GM12878 (cell line): ENCODE data around the gene FAM210A. TPM values are rescaled to one million over a fixed set of nuclear protein-coding genes. Genes with fewer than 3 reads are reported as not detected.

ENCODE experiments used
- ATAC-seq: fragments of 200-7000 bp; cut with Tn5 transposase; 3 replicates; pipeline ENCODE4 v1.9.1; 2020; ENCODE audit warnings: mild to moderate bottlenecking, moderate library complexity
- BruUV-seq: library from RNA; stranded (reverse); fragments of 400-500 nt; replicated peaks from 2 replicates; lab custom pipeline; 2021; lab: Mats Ljungman, UMichigan
- CTCF ChIA-PET: fragments of 300-600 bp; sonication (Branson Sonifier 250); formaldehyde crosslinking; extraction: SDS; loops from one replicate; lab custom pipeline; 2021; ENCODE audit warnings: inconsistent platforms; lab: Yijun Ruan, JAX
- POLR2A ChIA-PET: fragments of 350-600 bp; formaldehyde crosslinking; extraction: SDS; loops from one replicate; lab custom pipeline; 2021; ENCODE audit warnings: inconsistent platforms; lab: Charles Lee
- RAD21 ChIA-PET: fragments of 300-600 bp; sonication (Branson Sonifier 250); formaldehyde crosslinking; loops from one replicate; lab custom pipeline; 2023; ENCODE audit warnings: antibody characterized with exemption; ENCODE audit not compliant: unreplicated experiment; lab: Charles Lee
- SMC1A ChIA-PET: fragments of 300-600 bp; sonication (Branson Sonifier 250); formaldehyde crosslinking; loops from one replicate; lab custom pipeline; 2023; ENCODE audit not compliant: unreplicated experiment, uncharacterized antibody; lab: Charles Lee
- DNase-seq: peaks from one replicate; pipeline ENCODE4 v3.0.0-alpha.2; 2011; ENCODE audit warnings: low read depth, low spot score
- FAIRE-seq: peaks from 3 replicates; lab custom pipeline; 2011; peaks lifted over from hg19 to GRCh38; lab: Jason Lieb, UNC
- H2AFZ ChIP-seq: 2 replicates; pipeline ENCODE4 v1.6.0; 2011; ENCODE audit warnings: low read depth, low read length, control low read depth; ENCODE audit not compliant: control insufficient read depth
- H3K27ac ChIP-seq: 2 replicates; pipeline ENCODE4 v1.5.1; 2011; ENCODE audit warnings: control low read depth; ENCODE audit not compliant: control insufficient read depth, insufficient read depth
- H3K27me3 ChIP-seq, 2 experiments: replicated peaks in 1 of 2; 2 replicates each; pipeline versions ENCODE4 v1.6.0 to v1.6.1; 2011; ENCODE audit warnings: low read length in 1 of 2; ENCODE audit not compliant: control insufficient read depth in 2 of 2, insufficient read depth in 2 of 2
- H3K36me3 ChIP-seq, 2 experiments: 2 replicates each; pipeline ENCODE4 v1.5.1; 2011; ENCODE audit warnings: low read length in 1 of 2; ENCODE audit not compliant: control insufficient read depth in 2 of 2, insufficient read depth in 2 of 2
- H3K4me1 ChIP-seq: 2 replicates; pipeline ENCODE4 v1.6.1; 2011; ENCODE audit warnings: mild to moderate bottlenecking, low read length, moderate library complexity, mixed read lengths; ENCODE audit not compliant: control insufficient read depth, insufficient read depth
- H3K4me2 ChIP-seq: 2 replicates; pipeline ENCODE4 v1.6.0; 2011; ENCODE audit warnings: control low read depth; ENCODE audit not compliant: control insufficient read depth, insufficient read depth
- H3K4me3 ChIP-seq: fragments of 200-600 bp; sonication (generic); 2 replicates; pipeline ENCODE4 v1.5.1; 2016
- H3K79me2 ChIP-seq: 2 replicates; pipeline ENCODE4 v1.6.0; 2011; ENCODE audit warnings: low read length; ENCODE audit not compliant: control insufficient read depth, insufficient read depth
- H3K9ac ChIP-seq: 2 replicates; pipeline ENCODE4 v1.8.0; 2011; ENCODE audit warnings: low read length, control low read depth, mixed read lengths; ENCODE audit not compliant: control insufficient read depth, insufficient read depth
- H3K9me3 ChIP-seq: replicated peaks from 3 replicates; pipeline ENCODE4 v1.5.1; 2011; ENCODE audit warnings: mild to moderate bottlenecking, low read length; ENCODE audit not compliant: control insufficient read depth, insufficient read depth
- H4K20me1 ChIP-seq: 2 replicates; pipeline ENCODE4 v1.6.0; 2011; ENCODE audit not compliant: control insufficient read depth, insufficient read depth
- ATF2 ChIP-seq: IDR thresholded peaks from 2 replicates; pipeline ENCODE4 v1.6.1; 2012; ENCODE audit warnings: low read length, inconsistent platforms
- BCL11A ChIP-seq: IDR thresholded peaks from 2 replicates; pipeline ENCODE4 v1.6.1; 2011; ENCODE audit warnings: low read depth, low read length
- BCLAF1 ChIP-seq: fragments of 450-650 bp; IDR thresholded peaks from 2 replicates; pipeline ENCODE4 v1.6.1; 2017; ENCODE audit warnings: antibody characterized with exemption, mild to moderate bottlenecking, moderate library complexity
- CBFB ChIP-seq: IDR thresholded peaks from 2 replicates; pipeline ENCODE4 v1.6.1; 2016; ENCODE audit warnings: antibody characterized with exemption, low read depth
- CBX3 ChIP-seq: fragments of 200-600 bp; sonication (generic); IDR thresholded peaks from 2 replicates; pipeline ENCODE4 v1.6.1; 2016; ENCODE audit warnings: low read depth, borderline replicate concordance
- CREM ChIP-seq: IDR thresholded peaks from 2 replicates; pipeline ENCODE4 v1.6.1; 2014; ENCODE audit warnings: antibody characterized with exemption, low read depth
- CTCF ChIP-seq, 3 experiments: IDR thresholded peaks in 2 of 3; conservative IDR thresholded peaks in 1 of 3; 2 replicates each; pipeline ENCODE4 v1.5.1; 2011; ENCODE audit warnings: low read depth in 3 of 3, low read length in 3 of 3, mild to moderate bottlenecking in 3 of 3, control low read depth in 2 of 3, moderate library complexity in 2 of 3, inconsistent platforms in 1 of 3, mixed read lengths in 1 of 3; ENCODE audit not compliant: control insufficient read depth in 2 of 3, insufficient read depth in 1 of 3; ENCODE audit errors: extremely low read depth in 1 of 3
- FOS ChIP-seq: IDR thresholded peaks from 3 replicates; pipeline ENCODE4 v1.6.1; 2011; ENCODE audit warnings: borderline replicate concordance; ENCODE audit not compliant: insufficient read length; ENCODE audit errors: extremely low read depth
- FOXK2 ChIP-seq: fragments of 450-650 bp; IDR thresholded peaks from 2 replicates; pipeline ENCODE4 v1.6.1; 2017; ENCODE audit warnings: mild to moderate bottlenecking, moderate library complexity
- MLLT1 ChIP-seq: fragments of 450-650 bp; IDR thresholded peaks from 2 replicates; pipeline ENCODE4 v1.6.1; 2016; ENCODE audit warnings: mild to moderate bottlenecking
- NKRF ChIP-seq: fragments of 450-650 bp; conservative IDR thresholded peaks from 2 replicates; pipeline ENCODE4 v1.6.1; 2017; ENCODE audit warnings: mild to moderate bottlenecking, moderate library complexity
- NR2C1 ChIP-seq: fragments of 450-650 bp; IDR thresholded peaks from 2 replicates; pipeline ENCODE4 v1.6.1; 2017; ENCODE audit warnings: antibody characterized with exemption, mild to moderate bottlenecking, moderate library complexity
- POLR2AphosphoS2 ChIP-seq: IDR thresholded peaks from 2 replicates; pipeline ENCODE4 v1.6.1; 2011; ENCODE audit warnings: low read depth, mild to moderate bottlenecking, low read length, improper control_type of control experiment, moderate library complexity
- RUNX3 ChIP-seq: IDR thresholded peaks from 2 replicates; pipeline ENCODE4 v1.6.1; 2012; ENCODE audit warnings: low read length, inconsistent platforms
- ZNF217 ChIP-seq: fragments of 450-650 bp; IDR thresholded peaks from 2 replicates; pipeline ENCODE4 v1.6.1; 2017; ENCODE audit warnings: antibody characterized with exemption, mild to moderate bottlenecking
- WGBS: methylation state at CpG from one replicate; pipeline ENCODE4 v1.1.6; 2016; ENCODE audit warnings: low lambda C conversion rate; ENCODE audit not compliant: insufficient replicate concordance, insufficient coverage; ENCODE audit errors: missing lambda C conversion rate; 5-methylcytosine and 5-hydroxymethylcytosine counted together
- in situ Hi-C: fragments of 300-500 bp; cut with MboI; formaldehyde crosslinking; loops from 9 replicates; pipeline ENCODE4 v1.14.3; 2018; ENCODE audit warnings: mixed read lengths
- intact Hi-C: fragments of 100-400 bp; cut with micrococcal nuclease; formaldehyde crosslinking; loops from one replicate; pipeline ENCODE4 v1.14.2; 2022; ENCODE audit not compliant: unreplicated experiment
- polyA plus RNA-seq, 11 experiments: library from polyadenylated mRNA; depleted of rRNA in 4 of 11; unstranded in 6 of 11; stranded (reverse) in 5 of 11; fragments of >200 nt; fragmentation: Nextera tagmentation in 4 of 11; fragmentation: Illumina TruSeq in 1 of 11; extraction: Ambion mirVana in 4 of 11; extraction: Trizol in 1 of 11; gene quantifications; 1 replicate in 1 of 11; 2 replicates in 10 of 11; pipeline versions ENCODE4 v1.2.1 to v1.2.3, GENCODE V29; 2011 to 2016; ENCODE audit warnings: inconsistent platforms in 2 of 11, missing spikeins in 2 of 11, low read depth in 1 of 11
- total RNA-seq, 4 experiments: library from RNA; depleted of rRNA in 3 of 4; stranded (reverse); fragments of >200 nt in 3 of 4; fragmentation: Illumina TruSeq in 1 of 4; extraction: Trizol in 1 of 4; gene quantifications; 2 replicates each; pipeline versions ENCODE4 v1.2.1 to v1.2.3, GENCODE V29; 2013 to 2021

FAM210A gene
- total and polyA plus RNA-seq, 10 of the 15 experiments (the other 5 are each of a cell fraction or from before 2014, with no cell fraction given) = 10.3 to 56.3 (median 17.7) TPM

- Histone ChIP-seq H3K9me3 (no peaks in the 10 kb centered on the region), H3K27me3 (no peaks in the 10 kb centered on the region), H3K4me2 (no peak overlapping the region), H3K4me1 (no peaks in the 10 kb centered on the region), H3K27ac (no peak overlapping the region), H3K9ac (no peak overlapping the region), H4K20me1 (no peaks in the 10 kb centered on the region), H2AFZ (no peak overlapping the region), H3K36me3 (no peaks in the 10 kb centered on the region), H3K79me2 (no peaks in the 10 kb centered on the region), H3K4me3 (no peak overlapping the region)
- RAD21 ChIA-PET = no interaction called here
- SMC1A ChIA-PET = interaction anchor here (1.3 kb wide), 1 partner anchor 100 kb away, joined by 4 read pairs; no protein-coding TSS in a partner anchor
- DNase-seq (no peak), ATAC-seq (no peak), FAIRE-seq (no peak)
- no peak for TF ChIP-seq ATF2
- no peak for TF ChIP-seq MLLT1
- TF ChIP-seq BCL11A = no peak
- no peak for TF ChIP-seq FOS
- no peak for TF ChIP-seq NKRF
- no peak for TF ChIP-seq CBX3
- no peak for TF ChIP-seq NR2C1
- no peak for TF ChIP-seq POLR2AphosphoS2
- TF ChIP-seq CBFB = no peak
- no peak for TF ChIP-seq FOXK2
- no peak for TF ChIP-seq ZNF217
- no peak for TF ChIP-seq BCLAF1
- TF ChIP-seq CTCF (IDR thresholded peaks at IDR 0.05 in 2 of 3, conservative IDR thresholded peaks at IDR 0.05 in 1 of 3; ENCODE audit: control insufficient read depth in 2 of 3, extremely low read depth in 1 of 3, insufficient read depth in 1 of 3, low read depth in 3 of 3, low read length in 3 of 3) = no peak
- TF ChIP-seq CREM = no peak
- no peak for TF ChIP-seq RUNX3
- WGBS = 71% methylated on average over 7 of the region's 7 CpGs
- intact Hi-C loops = no loop called here
- no TSS peak for BruUV-seq
- POLR2A ChIA-PET = no interaction called here
- in situ Hi-C loops = no loop called here
- CTCF ChIA-PET = interaction anchor here (0.9 to 1.4 kb wide), 2 partner anchors 10 to 28 kb away, joined by 3 to 4 read pairs; no protein-coding TSS in a partner anchor
Measured at GRCh38 chr18:13657974-13658373, 68.4 kb downstream of the FAM210A start.
